Measurements from ENCODE around the gene IGSF22. TPM values are rescaled to one million over a fixed set of nuclear protein-coding genes. Genes with fewer than 3 reads are reported as not detected.

Gene IGSF22
- total and polyA plus RNA-seq, 2 of the 8 experiments (the other 6 are each of a cell fraction or from before 2014, with no cell fraction given), result 0.14 TPM; not detected in 1

DNA sequence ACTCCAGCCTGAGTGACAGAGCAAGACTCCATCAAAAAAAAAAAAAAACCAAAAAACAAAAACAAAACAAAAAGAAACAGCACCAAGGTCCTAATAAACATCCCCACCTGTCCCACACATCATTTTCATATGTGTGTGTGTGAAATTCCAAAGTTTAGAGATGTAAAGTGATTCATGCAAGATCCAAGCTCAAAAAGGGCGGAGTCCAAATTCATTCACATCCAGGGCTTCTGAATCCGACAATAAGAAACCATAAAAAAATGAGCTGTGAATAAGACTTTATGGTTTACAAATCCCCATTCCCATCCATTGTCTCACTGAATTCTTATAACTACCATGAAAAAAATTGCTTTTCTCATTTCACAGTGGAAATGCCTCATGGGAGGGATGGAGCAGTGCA, 30.9 kb upstream of the IGSF22 start:
- Histone ChIP-seq H4K91ac (replicated peaks; ENCODE audit: insufficient read length, low read length) (no peak overlapping the region), H3K27ac (ENCODE audit: low read depth, low read length) (no peak overlapping the region), H4K20me1 (replicated peaks in 1 of 2; ENCODE audit: control insufficient read depth in 1 of 2, insufficient read depth in 2 of 2, low read length in 2 of 2) (no peaks in the 10 kb centered on the region), H4K8ac (ENCODE audit: extremely low read depth, insufficient read depth, low read length) (no peak overlapping the region), H3K4me1 (replicated peaks in 1 of 4; ENCODE audit: control insufficient read depth in 3 of 4, insufficient read depth in 4 of 4, low read length in 3 of 4) (no peaks in the 10 kb centered on the region), H3K23ac (ENCODE audit: insufficient read length) (no peak overlapping the region), H3K56ac (replicated peaks; ENCODE audit: insufficient read length, low read depth, low read length) (no peak overlapping the region), H3K36me3 (ENCODE audit: control insufficient read depth in 2 of 4, insufficient read depth in 4 of 4, low read length in 3 of 4) (no peaks in the 10 kb centered on the region), H2BK12ac (ENCODE audit: low read depth, low read length) (no peak overlapping the region), H3K14ac (ENCODE audit: insufficient read length) (no peak overlapping the region), H3K23me2 (ENCODE audit: low read depth, low read length) (no peaks in the 10 kb centered on the region), H3K4ac (replicated peaks; ENCODE audit: insufficient read length, low read depth, low read length) (no peak overlapping the region), H3K27me3 (replicated peaks in 1 of 4; ENCODE audit: control insufficient read depth in 3 of 4, extremely low read depth in 1 of 4, insufficient read depth in 3 of 4, low read length in 3 of 4) (no peaks in the 10 kb centered on the region), H3K9me3 (ENCODE audit: insufficient read depth in 2 of 2, low read depth in 1 of 2, low read length in 1 of 2) (no peaks in the 10 kb centered on the region), H2BK120ac (replicated peaks; ENCODE audit: low read depth, low read length) (no peak overlapping the region), H3K79me1 (ENCODE audit: low read depth, low read length) (no peaks in the 10 kb centered on the region), H2AK5ac (ENCODE audit: low read depth, low read length) (no peak overlapping the region), H4K5ac (ENCODE audit: insufficient read length, low read depth, low read length) (no peak overlapping the region), H2BK15ac (ENCODE audit: low read length) (no peak overlapping the region), H3K79me2 (ENCODE audit: control insufficient read depth in 1 of 2, insufficient read depth in 2 of 2, low read length in 2 of 2) (no peaks in the 10 kb centered on the region), H2BK20ac (ENCODE audit: low read length) (no peak overlapping the region), H3K4me3 (ENCODE audit: extremely low read depth in 1 of 4, insufficient read depth in 2 of 4, low read depth in 3 of 4, low read length in 4 of 4) (no peak overlapping the region), H3K18ac (ENCODE audit: extremely low read depth, low read length) (no peak overlapping the region), H3K9ac (replicated peaks in 1 of 4; ENCODE audit: extremely low read depth in 1 of 4, low read depth in 3 of 4, low read length in 3 of 4) (no peak overlapping the region), H2AFZ (ENCODE audit: low read length) (no peak overlapping the region), H2BK5ac (ENCODE audit: low read depth, low read length) (no peak overlapping the region), H3K4me2 (ENCODE audit: insufficient read depth in 1 of 2, low read depth in 2 of 2, low read length in 2 of 2) (no peak overlapping the region)
- FAIRE-seq, result no peak
- CTCF ChIA-PET (ENCODE audit: partially characterized antibody), result interaction anchor here (0.6 to 13.9 kb wide), 7 partner anchors 18 to 74 kb away, joined by 3 to 244 read pairs (median 22); no protein-coding TSS in a partner anchor
- TF ChIP-seq EZH2 (IDR thresholded peaks at IDR 0.05; ENCODE audit: low read depth, low read length, severe bottlenecking) (no peak), MAFK (IDR thresholded peaks at IDR 0.05; ENCODE audit: low read depth, low read length) (no peak), KDM5A (IDR thresholded peaks at IDR 0.05; ENCODE audit: low read length) (no peak), KDM1A (IDR thresholded peaks at IDR 0.05; ENCODE audit: borderline replicate concordance, low read length) (no peak), SIRT6 (IDR thresholded peaks at IDR 0.05; ENCODE audit: low read length) (no peak), JUND (IDR thresholded peaks at IDR 0.05; ENCODE audit: low read length) (no peak), HDAC2 (IDR thresholded peaks at IDR 0.05; ENCODE audit: borderline replicate concordance in 1 of 2, low read depth in 2 of 2, low read length in 2 of 2) (no peak), SP2 (IDR thresholded peaks at IDR 0.05; ENCODE audit: low read length) (no peak)
- WGBS, 2 experiments (ENCODE audit: extremely low coverage in 1 of 2, insufficient coverage in 1 of 2, insufficient read length in 1 of 2, insufficient replicate concordance in 2 of 2, low coverage in 1 of 2, low lambda C conversion rate in 2 of 2, missing lambda C conversion rate in 1 of 2), result 97% methylated on average over 2 of the region's 2 CpGs; no CpG with 5 or more reads in 1 of the 2 experiments
- POLR2A ChIA-PET (ENCODE audit: partially characterized antibody), result interaction anchor here (0.6 kb wide), 1 partner anchor 104 kb away, joined by 3 read pairs; no protein-coding TSS in a partner anchor
- DNase-seq (ENCODE audit: low read depth in 1 of 2, low spot score in 2 of 2), result no peak
